HL-60/S4 treated with phorbol 12-myristate 13-acetate at 8.2 ng/mL for 4 days and 3 days (cell line): Measurements from ENCODE around the gene ZNF24.

ENCODE experiments used
- in situ Hi-C: fragments of 300-500 bp; cut with MboI; formaldehyde crosslinking; loops from 2 replicates; pipeline ENCODE4 v1.15.0; 2022; ENCODE audit warnings: low sequenced_read_pairs

Gene ZNF24

GRCh38 chr18:35343936-35344735, at the start of gene ZNF24:
Gene ZNF24, minus strand, starts transcription at chr18:35344420. Its CDS starts 3,770 bp downstream, at chr18:35340650.
- in situ Hi-C loops = no loop called here

GRCh38 chr18:35393716-35394115, 49.5 kb upstream of the ZNF24 start:
- in situ Hi-C loops = loop anchor here (25.0 kb wide), 1 partner anchor 594 kb away; no protein-coding TSS in a partner anchor

GRCh38 chr18:35392375-35392774, 48.2 kb upstream of the ZNF24 start:
- in situ Hi-C loops = loop anchor here (25.0 kb wide), 1 partner anchor 595 kb away; no protein-coding TSS in a partner anchor

GRCh38 chr18:35390951-35391700, 46.9 kb upstream of the ZNF24 start:
- in situ Hi-C loops = loop anchor here (25.0 kb wide), 1 partner anchor 596 kb away; no protein-coding TSS in a partner anchor

GRCh38 chr18:35389095-35389618, 44.9 kb upstream of the ZNF24 start:
- in situ Hi-C loops = loop anchor here (25.0 kb wide), 1 partner anchor 598 kb away; no protein-coding TSS in a partner anchor

- in situ Hi-C loops = loop anchor here (25.0 kb wide), 1 partner anchor 600 kb away; no protein-coding TSS in a partner anchor
Measured at GRCh38 chr18:35387152-35387571, 42.9 kb upstream of the ZNF24 start.

GRCh38 chr18:35386600-35387100, 42.4 kb upstream of the ZNF24 start:
- in situ Hi-C loops = loop anchor here (25.0 kb wide), 1 partner anchor 601 kb away; no protein-coding TSS in a partner anchor

- in situ Hi-C loops = loop anchor here (25.0 kb wide), 1 partner anchor 604 kb away; no protein-coding TSS in a partner anchor
Measured at GRCh38 chr18:35383136-35383535, 38.9 kb upstream of the ZNF24 start.

- in situ Hi-C loops = loop anchor here (25.0 kb wide), 1 partner anchor 608 kb away; no protein-coding TSS in a partner anchor
Measured at GRCh38 chr18:35379421-35379820, 35.2 kb upstream of the ZNF24 start.

- in situ Hi-C loops = loop anchor here (25.0 kb wide), 1 partner anchor 609 kb away; no protein-coding TSS in a partner anchor
Measured at GRCh38 chr18:35378574-35378896, 34.3 kb upstream of the ZNF24 start.

GRCh38 chr18:35377875-35378573, 33.8 kb upstream of the ZNF24 start:
- in situ Hi-C loops = loop anchor here (25.0 kb wide), 1 partner anchor 609 kb away; no protein-coding TSS in a partner anchor

GRCh38 chr18:35376742-35377695, 32.8 kb upstream of the ZNF24 start, which contains the start of gene ZNF396:
Gene ZNF396, minus strand, starts transcription at chr18:35377337. Its CDS starts 3,045 bp downstream, at chr18:35374292.
- in situ Hi-C loops = loop anchor here (25.0 kb wide), 1 partner anchor 610 kb away; no protein-coding TSS in a partner anchor

- in situ Hi-C loops = loop anchor here (25.0 kb wide), 1 partner anchor 611 kb away; no protein-coding TSS in a partner anchor
Measured at GRCh38 chr18:35376393-35376741, 32.1 kb upstream of the ZNF24 start.

- in situ Hi-C loops = loop anchor here (25.0 kb wide), 1 partner anchor 613 kb away; no protein-coding TSS in a partner anchor
Measured at GRCh38 chr18:35374708-35375107, 30.5 kb upstream of the ZNF24 start.

- in situ Hi-C loops = no loop called here
Measured at GRCh38 chr18:35371412-35372195, 27.4 kb upstream of the ZNF24 start.

GRCh38 chr18:35369126-35369525, 24.9 kb upstream of the ZNF24 start:
- in situ Hi-C loops = no loop called here

GRCh38 chr18:35368595-35368994, 24.4 kb upstream of the ZNF24 start:
- in situ Hi-C loops = no loop called here

- in situ Hi-C loops = no loop called here
Measured at GRCh38 chr18:35362531-35362930, 18.3 kb upstream of the ZNF24 start.
